22Rv1 (cell line): ENCODE data around the gene HMBS.

Experiments
- ZFX ChIP-seq: fragments of 450-650 bp; IDR thresholded peaks from 2 replicates; pipeline ENCODE4 v1.6.1; 2017; ENCODE audit warnings: antibody characterized with exemption, borderline replicate concordance
- TF ChIP-seq, protein P1 (sequence below): fragments of 450-650 bp; IDR thresholded peaks from 2 replicates; pipeline ENCODE4 v1.5.1; 2017; ENCODE audit warnings: mild to moderate bottlenecking

DNA sequence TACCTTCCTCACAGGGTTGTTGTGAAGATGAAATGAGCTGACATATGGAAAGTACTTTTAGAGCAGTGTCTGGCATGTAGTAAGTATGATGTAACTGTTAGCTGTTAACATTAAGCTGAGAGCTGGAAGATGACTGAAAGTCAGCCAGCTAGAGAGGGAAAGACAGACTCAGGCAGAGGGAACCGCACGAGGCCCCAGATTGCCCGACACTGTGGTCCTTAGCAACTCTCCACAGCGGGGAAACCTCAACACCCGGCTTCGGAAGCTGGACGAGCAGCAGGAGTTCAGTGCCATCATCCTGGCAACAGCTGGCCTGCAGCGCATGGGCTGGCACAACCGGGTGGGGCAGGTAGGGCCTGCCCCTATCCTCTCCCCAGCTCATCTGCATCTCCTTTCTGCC lies 6.5 kb downstream of the HMBS start:
- TF ChIP-seq, protein P1, sequence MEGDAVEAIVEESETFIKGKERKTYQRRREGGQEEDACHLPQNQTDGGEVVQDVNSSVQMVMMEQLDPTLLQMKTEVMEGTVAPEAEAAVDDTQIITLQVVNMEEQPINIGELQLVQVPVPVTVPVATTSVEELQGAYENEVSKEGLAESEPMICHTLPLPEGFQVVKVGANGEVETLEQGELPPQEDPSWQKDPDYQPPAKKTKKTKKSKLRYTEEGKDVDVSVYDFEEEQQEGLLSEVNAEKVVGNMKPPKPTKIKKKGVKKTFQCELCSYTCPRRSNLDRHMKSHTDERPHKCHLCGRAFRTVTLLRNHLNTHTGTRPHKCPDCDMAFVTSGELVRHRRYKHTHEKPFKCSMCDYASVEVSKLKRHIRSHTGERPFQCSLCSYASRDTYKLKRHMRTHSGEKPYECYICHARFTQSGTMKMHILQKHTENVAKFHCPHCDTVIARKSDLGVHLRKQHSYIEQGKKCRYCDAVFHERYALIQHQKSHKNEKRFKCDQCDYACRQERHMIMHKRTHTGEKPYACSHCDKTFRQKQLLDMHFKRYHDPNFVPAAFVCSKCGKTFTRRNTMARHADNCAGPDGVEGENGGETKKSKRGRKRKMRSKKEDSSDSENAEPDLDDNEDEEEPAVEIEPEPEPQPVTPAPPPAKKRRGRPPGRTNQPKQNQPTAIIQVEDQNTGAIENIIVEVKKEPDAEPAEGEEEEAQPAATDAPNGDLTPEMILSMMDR = no peak
- TF ChIP-seq ZFX = no peak
